Cardiac atrium fibroblast (primary cell): ENCODE data around the gene OR52N5. TPM values are rescaled to one million over a fixed set of nuclear protein-coding genes. Genes with fewer than 3 reads are reported as not detected.

Experiments
- total RNA-seq: library from RNA; depleted of rRNA; stranded (reverse); fragments of >200 nt; gene quantifications from 2 replicates; pipeline ENCODE4 v1.2.3, GENCODE V29; 2015

Gene OR52N5
- total RNA-seq: not detected in 2 replicates

DNA sequence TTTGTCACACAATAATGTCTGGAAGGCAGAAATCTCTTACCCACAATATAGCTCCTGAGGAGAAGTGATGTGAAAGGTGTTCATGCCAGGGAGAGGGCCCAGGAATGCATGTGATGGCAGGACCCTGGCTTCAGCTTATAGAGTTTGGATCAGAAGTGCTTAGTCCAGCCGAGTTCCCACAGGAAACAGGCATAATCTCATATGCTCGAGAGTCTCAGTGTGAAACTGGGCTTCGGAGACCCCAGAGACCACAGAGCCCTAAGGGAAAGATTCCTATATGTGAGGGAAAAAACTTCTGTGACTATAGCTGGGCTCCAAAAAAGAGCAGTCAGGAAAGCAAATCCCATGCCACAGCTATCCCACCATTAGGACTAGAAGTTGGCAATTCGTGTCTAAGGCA, at the start of gene OR52N5:
OR52N5 (minus strand) TSS at position 101 of the 400 bp plus-strand sequence. CDS start 4,721 bp downstream, outside the sequence.

GRCh38 chr11:5808500-5809121, 25.5 kb upstream of the OR52N5 start, which contains the start of gene OR52N2:
TSS of gene OR52N2 (plus strand) at chr11:5808924. CDS start at chr11:5820336, 11,412 bp downstream.

GRCh38 chr11:5791165-5791564, 8.0 kb upstream of the OR52N5 start, which contains the start of gene OR52N1:
TSS of gene OR52N1 (minus strand) at chr11:5791265. CDS start at chr11:5788816, 2,449 bp downstream.

DNA sequence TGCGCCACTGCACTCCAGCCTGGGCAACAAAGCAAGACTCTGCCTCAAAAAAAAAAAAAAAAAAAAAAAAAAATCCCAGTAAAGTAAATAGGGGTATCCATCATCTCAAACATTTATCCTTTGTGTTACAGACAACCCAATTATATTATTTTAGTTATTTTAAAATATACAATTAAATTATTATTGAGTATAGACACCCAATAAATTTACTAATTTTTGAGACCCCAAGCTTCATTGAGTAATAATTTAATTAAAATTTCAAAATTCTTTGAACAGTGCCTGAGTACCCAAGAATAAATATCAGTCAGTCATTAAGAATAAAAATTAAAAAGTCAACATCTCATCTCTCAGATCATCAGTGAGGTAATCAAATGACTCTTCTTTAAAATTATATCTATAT, 29.2 kb downstream of the OR52N5 start, which contains the start of gene OR52N4:
OR52N4 (plus strand) TSS at position 301 of the 400 bp plus-strand sequence. CDS start 498 bp downstream, outside the sequence.

GRCh38 chr11:5736396-5736795, 46.8 kb downstream of the OR52N5 start, which contains the start of gene OR56B1:
TSS of gene OR56B1 (plus strand) at chr11:5736448. CDS start at chr11:5736517, 69 bp downstream.

Other genes with a start within 250 kb of the OR52N5 start
- gene OR52H1, start 234.8 kb downstream of the OR52N5 start, total RNA-seq: not detected in 2 replicates
- not detected in 2 replicates for gene OR52B6, start 202.5 kb downstream of the OR52N5 start, total RNA-seq
- 0.32 and 0.72 TPM in 2 replicates for gene TRIM6, start 186.7 kb downstream of the OR52N5 start, total RNA-seq
- gene TRIM34, start 158.4 kb downstream of the OR52N5 start, total RNA-seq: 6.0 and 7.8 TPM in 2 replicates
- gene TRIM5, start 98.3 kb downstream of the OR52N5 start, total RNA-seq: 12.0 and 16.2 TPM in 2 replicates
- 21.7 and 56.9 TPM in 2 replicates for gene TRIM22, start 93.6 kb downstream of the OR52N5 start, total RNA-seq
- gene OR56B1, start 46.9 kb downstream of the OR52N5 start, total RNA-seq: not detected in 2 replicates
- gene OR52N4, start 29.1 kb downstream of the OR52N5 start, total RNA-seq: not detected in 2 replicates
- gene OR52N1, start 7.9 kb upstream of the OR52N5 start, total RNA-seq: not detected in 2 replicates
- not detected in 2 replicates for gene OR52N2, start 25.6 kb upstream of the OR52N5 start, total RNA-seq
- gene OR52E6, start 58.5 kb upstream of the OR52N5 start, total RNA-seq: not detected in 2 replicates
- not detected in 2 replicates for gene OR52E8, start 74.3 kb upstream of the OR52N5 start, total RNA-seq
- gene OR52E4, start 97.3 kb upstream of the OR52N5 start, total RNA-seq: not detected in 2 replicates
- not detected in 2 replicates for gene OR52E5, start 109.9 kb upstream of the OR52N5 start, total RNA-seq
- gene OR56A3, start 158.9 kb upstream of the OR52N5 start, total RNA-seq: not detected in 2 replicates
- gene OR56A5, start 185.1 kb upstream of the OR52N5 start, total RNA-seq: not detected in 2 replicates
- gene OR52L1, start 203.6 kb upstream of the OR52N5 start, total RNA-seq: not detected in 2 replicates
- gene OR56A4, start 223.6 kb upstream of the OR52N5 start, total RNA-seq: not detected in 2 replicates
- not detected in 2 replicates for gene OR56A1, start 247.4 kb upstream of the OR52N5 start, total RNA-seq